Measurements from ENCODE around the gene TASL. TPM values are rescaled to one million over a fixed set of nuclear protein-coding genes. Genes with fewer than 3 reads are reported as not detected.

Gene TASL
- total and polyA plus RNA-seq, 5 donors from 2014 or later: 2.2 to 5.0 (median 3.2) TPM

- H3K9me3 ChIP-seq (ENCODE audit: control insufficient read depth in 2 of 2, low read length in 2 of 2): no peaks in the 10 kb centered on the region
- no peaks in the 10 kb centered on the region for H3K36me3 ChIP-seq (ENCODE audit: control insufficient read depth, insufficient read depth, low read length)
- Mint-ChIP-seq H3K4me3 (no peak overlapping the region), H3K36me3 (no peaks in the 10 kb centered on the region), H3K27me3 (peaks cover 4% of the 10 kb centered on the region), H3K9me3 (peaks cover 0 to 7% (median 0%) of the 10 kb centered on the region in 7 donors), H3K4me1 (peaks cover 0 to 2% (median 0%) of the 10 kb centered on the region in 4 donors), H3K27ac (no peak overlapping the region)
- H3K27me3 ChIP-seq (ENCODE audit: control insufficient read depth, insufficient read depth, low read length): no peaks in the 10 kb centered on the region
- ATAC-seq (ENCODE audit: low read depth in 2 of 2) (no peak), DNase-seq (no peak)
- no peak overlapping the region for H3K27ac ChIP-seq (ENCODE audit: insufficient read depth, low read length, poor library complexity, severe bottlenecking)
- H3K4me1 ChIP-seq (ENCODE audit: control insufficient read depth, insufficient read depth, low read length, poor library complexity, severe bottlenecking): no peaks in the 10 kb centered on the region
- no peak overlapping the region for H3K4me3 ChIP-seq (ENCODE audit: low read depth, low read length)
Observed at GRCh38 chrX:30533266-30533665, 44.3 kb downstream of the TASL start.

- Histone ChIP-seq H3K36me3 (ENCODE audit: control insufficient read depth, insufficient read depth, low read length) (no peaks in the 10 kb centered on the region), H3K4me1 (ENCODE audit: control insufficient read depth, insufficient read depth, low read length, poor library complexity, severe bottlenecking) (no peaks in the 10 kb centered on the region), H3K4me3 (ENCODE audit: low read depth, low read length) (no peak overlapping the region), H3K27ac (ENCODE audit: insufficient read depth, low read length, poor library complexity, severe bottlenecking) (no peak overlapping the region), H3K27me3 (ENCODE audit: control insufficient read depth, insufficient read depth, low read length) (no peaks in the 10 kb centered on the region), H3K9me3 (ENCODE audit: control insufficient read depth in 2 of 2, low read length in 2 of 2) (no peaks in the 10 kb centered on the region)
- Mint-ChIP-seq H3K4me1 (peaks cover 0 to 2% (median 0%) of the 10 kb centered on the region in 4 donors), H3K27ac (no peak overlapping the region), H3K27me3 (no peaks in the 10 kb centered on the region), H3K36me3 (no peaks in the 10 kb centered on the region), H3K4me3 (no peak overlapping the region), H3K9me3 (peaks cover 0 to 4% (median 0%) of the 10 kb centered on the region in 7 donors)
- DNase-seq (no peak), ATAC-seq (ENCODE audit: low read depth in 2 of 2) (no peak)
Observed at GRCh38 chrX:30530606-30531005, 47.0 kb downstream of the TASL start.

- ATAC-seq (ENCODE audit: low read depth in 2 of 2) (no peak), DNase-seq (no peak)
- no peaks in the 10 kb centered on the region for H3K36me3 Mint-ChIP-seq
- no peak overlapping the region for H3K4me3 ChIP-seq (ENCODE audit: low read depth, low read length)
- no peak overlapping the region for H3K4me3 Mint-ChIP-seq
- peaks cover 0 to 2% (median 0%) of the 10 kb centered on the region in 7 donors for H3K9me3 Mint-ChIP-seq
- no peaks in the 10 kb centered on the region for H3K4me1 ChIP-seq (ENCODE audit: control insufficient read depth, insufficient read depth, low read length, poor library complexity, severe bottlenecking)
- no peaks in the 10 kb centered on the region for H3K27me3 ChIP-seq (ENCODE audit: control insufficient read depth, insufficient read depth, low read length)
- no peaks in the 10 kb centered on the region for H3K9me3 ChIP-seq (ENCODE audit: control insufficient read depth in 2 of 2, low read length in 2 of 2)
- H3K36me3 ChIP-seq (ENCODE audit: control insufficient read depth, insufficient read depth, low read length): no peaks in the 10 kb centered on the region
- no peak overlapping the region for H3K27ac Mint-ChIP-seq
- no peak overlapping the region for H3K27ac ChIP-seq (ENCODE audit: insufficient read depth, low read length, poor library complexity, severe bottlenecking)
- no peaks in the 10 kb centered on the region for H3K4me1 Mint-ChIP-seq
- no peaks in the 10 kb centered on the region for H3K27me3 Mint-ChIP-seq
Observed at GRCh38 chrX:30525732-30526131, 51.8 kb downstream of the TASL start.

GRCh38 chrX:30521440-30522182, 56.0 kb downstream of the TASL start:
- Mint-ChIP-seq H3K4me3 (no peak overlapping the region), H3K27me3 (no peaks in the 10 kb centered on the region), H3K27ac (no peak overlapping the region), H3K9me3 (peaks cover 0 to 2% (median 0%) of the 10 kb centered on the region in 7 donors), H3K36me3 (no peaks in the 10 kb centered on the region), H3K4me1 (no peaks in the 10 kb centered on the region)
- no peaks in the 10 kb centered on the region for H3K4me1 ChIP-seq (ENCODE audit: control insufficient read depth, insufficient read depth, low read length, poor library complexity, severe bottlenecking)
- DNase-seq (no peak), ATAC-seq (ENCODE audit: low read depth in 2 of 2) (no peak)
- no peaks in the 10 kb centered on the region for H3K36me3 ChIP-seq (ENCODE audit: control insufficient read depth, insufficient read depth, low read length)
- no peaks in the 10 kb centered on the region for H3K27me3 ChIP-seq (ENCODE audit: control insufficient read depth, insufficient read depth, low read length)
- no peak overlapping the region for H3K27ac ChIP-seq (ENCODE audit: insufficient read depth, low read length, poor library complexity, severe bottlenecking)
- H3K4me3 ChIP-seq (ENCODE audit: low read depth, low read length): no peak overlapping the region
- no peaks in the 10 kb centered on the region for H3K9me3 ChIP-seq (ENCODE audit: control insufficient read depth in 2 of 2, low read length in 2 of 2)

- no peak overlapping the region for H3K4me3 Mint-ChIP-seq
- H3K27me3 ChIP-seq (ENCODE audit: control insufficient read depth, insufficient read depth, low read length): no peaks in the 10 kb centered on the region
- no peak overlapping the region for H3K4me3 ChIP-seq (ENCODE audit: low read depth, low read length)
- H3K9me3 Mint-ChIP-seq: no peaks in the 10 kb centered on the region
- H3K4me1 Mint-ChIP-seq: no peaks in the 10 kb centered on the region
- H3K9me3 ChIP-seq (ENCODE audit: control insufficient read depth in 2 of 2, low read length in 2 of 2): no peaks in the 10 kb centered on the region
- no peak for ATAC-seq (ENCODE audit: low read depth in 2 of 2)
- H3K36me3 Mint-ChIP-seq: no peaks in the 10 kb centered on the region
- H3K27me3 Mint-ChIP-seq: peaks cover 4% of the 10 kb centered on the region
- peak in 1 of 3 donors; percentile 18 for DNase-seq
- no peaks in the 10 kb centered on the region for H3K36me3 ChIP-seq (ENCODE audit: control insufficient read depth, insufficient read depth, low read length)
- no peak overlapping the region for H3K27ac ChIP-seq (ENCODE audit: insufficient read depth, low read length, poor library complexity, severe bottlenecking)
- no peaks in the 10 kb centered on the region for H3K4me1 ChIP-seq (ENCODE audit: control insufficient read depth, insufficient read depth, low read length, poor library complexity, severe bottlenecking)
- no peak overlapping the region for H3K27ac Mint-ChIP-seq
Observed at GRCh38 chrX:30513284-30513683, 64.3 kb downstream of the TASL start.

Other genes starting within 250 kb of the TASL start
- 15.3 TPM for gene GK, start 75.7 kb upstream of the TASL start, total RNA-seq
- gene GK, start 75.7 kb upstream of the TASL start, polyA plus RNA-seq: 10 to 100 TPM; 13.7 to 22.3 (median 19.8) TPM

All from CD4-positive, CD25-positive, alpha-beta regulatory T cell (primary cell).